Mesothelial cell of epicardium (in vitro differentiated cells): Measurements from ENCODE around the gene AUTS2. TPM values are rescaled to one million over a fixed set of nuclear protein-coding genes. Genes with fewer than 3 reads are reported as not detected.

Experiments
- DNase-seq, 2 experiments: peaks; one replicate each; pipeline ENCODE4 v3.0.0; 2021; ENCODE audit warnings: low spot score in 2 of 2; ENCODE audit not compliant: unreplicated experiment in 2 of 2
- H3K27ac Mint-ChIP-seq: 2 replicates; pipeline ENCODE4 v1.8.0; 2021; ENCODE audit warnings: mixed read lengths
- H3K27me3 Mint-ChIP-seq: 2 replicates; pipeline ENCODE4 v1.8.0; 2021; ENCODE audit warnings: low read depth, mixed read lengths
- H3K36me3 Mint-ChIP-seq: 2 replicates; pipeline ENCODE4 v1.8.0; 2021; ENCODE audit warnings: mixed read lengths
- H3K4me1 Mint-ChIP-seq: 2 replicates; pipeline ENCODE4 v1.8.0; 2021; ENCODE audit warnings: mixed read lengths
- H3K4me3 Mint-ChIP-seq: 2 replicates; pipeline ENCODE4 v1.8.0; 2021; ENCODE audit warnings: mild to moderate bottlenecking, moderate library complexity, mixed read lengths
- H3K9me3 Mint-ChIP-seq: 2 replicates; pipeline ENCODE4 v1.8.0; 2021; ENCODE audit warnings: mixed read lengths
- total RNA-seq: library from RNA; stranded (reverse); gene quantifications from 3 replicates; pipeline ENCODE4 v1.2.1, GENCODE V29; 2021
- TF ChIP-seq, protein P1 (sequence below): fragments of 200-600 bp; sonication (generic); IDR thresholded peaks from one replicate; pipeline ENCODE4 v1.5.0; 2021; ENCODE audit warnings: antibody characterized with exemption; ENCODE audit not compliant: unreplicated experiment

The AUTS2 gene
- total RNA-seq, 1 donor from 2014 or later = 135 TPM

DNA sequence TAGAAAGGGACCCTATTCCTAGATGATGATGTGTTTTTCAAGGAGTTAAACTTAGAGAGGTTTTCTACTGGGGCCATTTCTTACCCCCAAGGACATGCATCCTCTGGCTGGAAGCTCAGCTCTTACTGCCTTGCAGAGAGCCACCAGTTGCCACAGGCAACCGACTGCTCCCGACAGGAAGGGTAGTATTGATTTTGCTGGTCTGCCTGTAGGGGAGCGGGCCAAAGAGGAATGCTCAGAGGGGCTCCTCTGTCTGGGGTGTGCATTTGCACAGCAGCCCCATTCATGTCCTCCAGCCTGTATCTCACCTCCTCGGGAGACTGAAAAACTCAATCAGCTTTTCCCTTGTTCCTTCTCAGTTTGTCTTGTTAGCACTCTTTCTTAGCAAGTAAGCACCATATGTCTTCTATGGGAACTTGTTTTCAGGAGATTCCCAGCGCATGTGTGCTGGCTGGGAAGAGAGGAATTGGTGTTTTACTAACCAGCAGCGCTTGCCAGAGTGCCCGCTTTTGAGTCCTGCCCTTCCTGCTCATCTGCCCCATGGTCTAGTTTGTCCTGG, 794.7 kb downstream of the AUTS2 start:
- peaks cover 5% of the 10 kb centered on the region for H3K36me3 Mint-ChIP-seq
- H3K4me3 Mint-ChIP-seq = no peak overlapping the region
- DNase-seq = no peak
- no peak overlapping the region for H3K27ac Mint-ChIP-seq
- H3K4me1 Mint-ChIP-seq = no peaks in the 10 kb centered on the region
- TF ChIP-seq, protein P1, sequence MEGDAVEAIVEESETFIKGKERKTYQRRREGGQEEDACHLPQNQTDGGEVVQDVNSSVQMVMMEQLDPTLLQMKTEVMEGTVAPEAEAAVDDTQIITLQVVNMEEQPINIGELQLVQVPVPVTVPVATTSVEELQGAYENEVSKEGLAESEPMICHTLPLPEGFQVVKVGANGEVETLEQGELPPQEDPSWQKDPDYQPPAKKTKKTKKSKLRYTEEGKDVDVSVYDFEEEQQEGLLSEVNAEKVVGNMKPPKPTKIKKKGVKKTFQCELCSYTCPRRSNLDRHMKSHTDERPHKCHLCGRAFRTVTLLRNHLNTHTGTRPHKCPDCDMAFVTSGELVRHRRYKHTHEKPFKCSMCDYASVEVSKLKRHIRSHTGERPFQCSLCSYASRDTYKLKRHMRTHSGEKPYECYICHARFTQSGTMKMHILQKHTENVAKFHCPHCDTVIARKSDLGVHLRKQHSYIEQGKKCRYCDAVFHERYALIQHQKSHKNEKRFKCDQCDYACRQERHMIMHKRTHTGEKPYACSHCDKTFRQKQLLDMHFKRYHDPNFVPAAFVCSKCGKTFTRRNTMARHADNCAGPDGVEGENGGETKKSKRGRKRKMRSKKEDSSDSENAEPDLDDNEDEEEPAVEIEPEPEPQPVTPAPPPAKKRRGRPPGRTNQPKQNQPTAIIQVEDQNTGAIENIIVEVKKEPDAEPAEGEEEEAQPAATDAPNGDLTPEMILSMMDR = no peak
- peaks cover 2% of the 10 kb centered on the region for H3K9me3 Mint-ChIP-seq
- H3K27me3 Mint-ChIP-seq = no peaks in the 10 kb centered on the region

DNA sequence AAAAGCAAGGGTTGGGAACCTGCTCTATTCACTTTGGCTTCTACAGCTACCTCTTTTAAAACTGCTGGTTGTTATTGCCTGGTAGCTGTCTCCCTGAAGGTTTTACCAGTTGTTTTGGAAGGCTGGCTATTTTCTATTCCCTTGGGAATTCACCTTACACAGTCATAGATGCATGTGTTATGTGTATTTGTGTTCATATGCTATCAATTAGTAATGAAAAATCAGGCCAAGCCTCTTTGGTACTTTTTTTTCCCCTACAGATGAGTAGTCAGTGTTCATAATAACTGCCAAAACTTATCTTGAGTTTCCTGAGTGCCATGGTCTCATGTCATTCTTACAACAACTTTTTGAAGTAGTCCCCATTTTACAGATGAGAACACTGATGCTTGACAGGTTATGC, 795.7 kb downstream of the AUTS2 start:
- H3K4me3 Mint-ChIP-seq = no peak overlapping the region
- H3K4me1 Mint-ChIP-seq = no peaks in the 10 kb centered on the region
- no peaks in the 10 kb centered on the region for H3K27me3 Mint-ChIP-seq
- TF ChIP-seq, protein P1 = no peak
- peaks cover 5% of the 10 kb centered on the region for H3K9me3 Mint-ChIP-seq
- no peak overlapping the region for H3K27ac Mint-ChIP-seq
- peaks cover 7% of the 10 kb centered on the region for H3K36me3 Mint-ChIP-seq
- no peak for DNase-seq

DNA sequence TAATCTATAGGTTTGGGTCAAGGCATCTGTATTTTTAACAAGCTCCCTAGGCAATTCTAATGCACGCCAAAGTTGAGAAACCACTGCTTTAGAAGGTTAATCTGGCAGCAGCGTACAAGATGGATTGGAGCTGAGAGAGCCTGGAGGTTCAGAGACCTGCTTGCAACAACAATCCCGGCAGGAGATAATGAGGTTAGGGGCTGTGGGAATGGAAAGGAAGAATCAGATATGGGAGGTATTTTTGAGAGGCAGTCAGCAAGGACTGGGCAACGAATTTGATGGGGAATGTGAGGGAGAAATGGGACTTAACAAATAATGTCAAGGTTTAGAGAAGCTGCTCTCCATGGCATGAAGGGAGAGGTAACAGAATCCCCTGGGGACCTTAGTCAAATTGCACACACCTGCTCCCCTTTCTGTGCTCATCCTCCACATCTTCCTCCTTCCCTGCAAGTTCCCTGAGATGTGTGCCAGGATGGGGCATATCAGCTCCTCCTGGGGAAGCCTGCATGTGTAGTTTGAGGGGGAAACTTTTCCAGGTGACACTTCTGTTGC, 802.6 kb downstream of the AUTS2 start:
- no peak overlapping the region for H3K27ac Mint-ChIP-seq
- TF ChIP-seq, protein P1 = no peak
- peaks cover 7% of the 10 kb centered on the region for H3K36me3 Mint-ChIP-seq
- H3K27me3 Mint-ChIP-seq = no peaks in the 10 kb centered on the region
- peaks cover 23% of the 10 kb centered on the region for H3K4me1 Mint-ChIP-seq
- peaks cover 5% of the 10 kb centered on the region for H3K9me3 Mint-ChIP-seq
- DNase-seq = no peak
- H3K4me3 Mint-ChIP-seq = no peak overlapping the region

DNA sequence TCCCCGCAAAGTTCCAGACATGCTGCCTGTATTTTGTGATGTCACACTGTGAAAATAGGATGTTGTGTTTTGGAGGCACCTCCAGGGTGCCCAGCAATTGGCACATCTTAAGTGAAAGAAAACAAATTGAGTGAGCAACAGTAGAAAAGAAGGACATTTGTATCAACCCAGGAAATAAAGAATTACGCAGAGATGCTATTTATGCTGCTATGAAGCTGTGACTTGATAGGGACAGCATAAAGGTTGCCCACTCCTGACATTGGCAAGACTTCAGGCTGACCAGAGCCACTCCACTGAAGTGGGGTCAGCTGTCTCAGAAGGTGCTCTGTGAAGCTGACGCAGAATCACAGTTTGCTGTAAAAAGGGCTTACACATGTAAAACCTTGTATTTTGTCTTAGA, 803.8 kb downstream of the AUTS2 start:
- TF ChIP-seq, protein P1 = no peak
- Mint-ChIP-seq H3K9me3 (peaks cover 5% of the 10 kb centered on the region), H3K4me1 (peaks cover 34% of the 10 kb centered on the region), H3K4me3 (no peak overlapping the region), H3K27ac (no peak overlapping the region), H3K27me3 (no peaks in the 10 kb centered on the region), H3K36me3 (peaks cover 4% of the 10 kb centered on the region)
- DNase-seq = no peak

DNA sequence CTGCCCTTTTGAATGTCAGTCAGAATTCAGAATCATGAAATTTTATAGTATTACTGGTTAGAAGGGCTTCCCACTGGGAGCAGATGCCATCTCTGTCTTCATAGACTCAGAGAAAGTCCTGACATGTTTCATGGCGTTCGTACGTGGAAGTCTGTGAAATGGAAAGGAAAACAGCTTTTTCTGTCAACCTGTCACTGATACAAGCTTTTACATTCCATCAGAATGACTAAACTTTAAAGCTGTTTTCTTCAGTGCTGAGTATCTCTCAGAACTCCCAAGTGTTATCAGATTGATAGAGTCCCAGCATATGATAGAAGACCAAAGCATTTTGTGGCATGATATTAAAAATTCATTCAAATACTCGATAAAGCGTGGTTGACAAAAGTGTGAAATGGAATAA, 807.0 kb downstream of the AUTS2 start:
- no peak for DNase-seq
- Mint-ChIP-seq H3K27me3 (no peaks in the 10 kb centered on the region), H3K27ac (no peak overlapping the region), H3K36me3 (no peaks in the 10 kb centered on the region), H3K4me1 (peaks cover 37% of the 10 kb centered on the region), H3K9me3 (no peaks in the 10 kb centered on the region), H3K4me3 (no peak overlapping the region)
- TF ChIP-seq, protein P1 = no peak
